GM13977 (cell line): ENCODE data around the gene STOML2.
A peak's percentile ranks its signal among the peaks of the same experiment; 100 is the strongest.
"Not testable (repeated sequence)": the region's sequence is repeated elsewhere in the genome, so short reads cannot be mapped to it uniquely, and the experiment has no call there.

Experiments
- DNase-seq: peaks from one replicate; pipeline ENCODE4 v3.0.0; 2012; ENCODE audit warnings: low spot score
- CTCF ChIP-seq: IDR thresholded peaks from 2 replicates; pipeline ENCODE4 v1.5.1; 2012; ENCODE audit warnings: mild to moderate bottlenecking, control low read depth; ENCODE audit not compliant: insufficient read depth; ENCODE audit errors: extremely low read depth, missing control alignments
- in situ Hi-C: fragments of 300-500 bp; cut with MboI; formaldehyde crosslinking; loops from one replicate; pipeline ENCODE4 v1.12.0; 2022; ENCODE audit warnings: low sequenced_read_pairs, low pct_unique_long_range_greater_than_20kb, mixed read lengths, inconsistent platforms; ENCODE audit not compliant: unreplicated experiment

Gene STOML2, protein sequence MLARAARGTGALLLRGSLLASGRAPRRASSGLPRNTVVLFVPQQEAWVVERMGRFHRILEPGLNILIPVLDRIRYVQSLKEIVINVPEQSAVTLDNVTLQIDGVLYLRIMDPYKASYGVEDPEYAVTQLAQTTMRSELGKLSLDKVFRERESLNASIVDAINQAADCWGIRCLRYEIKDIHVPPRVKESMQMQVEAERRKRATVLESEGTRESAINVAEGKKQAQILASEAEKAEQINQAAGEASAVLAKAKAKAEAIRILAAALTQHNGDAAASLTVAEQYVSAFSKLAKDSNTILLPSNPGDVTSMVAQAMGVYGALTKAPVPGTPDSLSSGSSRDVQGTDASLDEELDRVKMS

DNA sequence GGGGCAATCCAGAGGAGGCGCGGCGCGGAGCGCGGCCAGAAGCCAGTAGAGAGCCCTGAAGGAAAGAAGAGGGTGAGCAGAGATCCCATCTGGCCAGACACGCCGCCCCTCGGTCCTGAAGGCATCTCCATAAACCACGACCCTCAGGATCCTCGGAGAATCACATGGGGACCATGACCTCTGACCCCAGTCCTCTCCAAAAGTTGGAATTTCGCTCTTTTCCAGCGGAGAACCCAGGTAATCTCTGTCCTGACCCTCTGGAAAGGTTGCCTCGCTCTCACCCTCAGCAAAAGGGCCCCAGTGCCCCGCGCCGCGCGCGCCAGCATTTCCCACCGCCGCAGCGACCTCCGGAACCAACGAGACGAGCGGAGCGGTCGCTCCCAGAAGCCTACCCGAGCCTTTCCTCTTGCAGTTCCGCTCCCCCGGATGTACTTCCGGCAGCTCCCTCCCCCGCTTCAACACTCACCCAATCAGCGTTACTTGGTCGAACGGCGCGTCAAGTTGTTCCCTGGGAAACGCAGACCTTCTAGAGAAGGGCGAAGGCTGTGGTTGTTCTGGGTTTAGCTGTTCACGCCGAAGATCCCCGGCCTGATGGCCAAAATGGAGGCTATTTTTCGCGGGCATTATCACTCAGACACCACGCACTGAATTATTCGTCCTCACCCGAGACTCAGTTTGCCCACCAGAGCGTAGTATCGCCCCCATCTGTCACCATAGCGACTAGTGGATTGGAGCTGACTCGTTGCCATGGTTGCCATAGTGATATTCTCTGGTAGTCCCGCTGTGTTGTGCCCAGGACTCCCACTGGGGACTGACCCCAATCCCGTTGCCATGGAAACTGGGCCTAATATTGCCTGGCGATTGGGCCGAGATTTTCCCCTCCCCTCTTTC, at the start of gene STOML2:
TSS of gene STOML2 (minus strand) at position 363 of the 891 bp plus-strand sequence. CDS start at position 326, 37 bp downstream.
- TF ChIP-seq CTCF: no peak
- in situ Hi-C loops: no loop called here
- peak; percentile 96 for DNase-seq

- in situ Hi-C loops, DNase-seq: not testable (repeated sequence)
These were observed 45.1 kb upstream of the STOML2 start for GRCh38 chr9:35147941-35148563.

DNA sequence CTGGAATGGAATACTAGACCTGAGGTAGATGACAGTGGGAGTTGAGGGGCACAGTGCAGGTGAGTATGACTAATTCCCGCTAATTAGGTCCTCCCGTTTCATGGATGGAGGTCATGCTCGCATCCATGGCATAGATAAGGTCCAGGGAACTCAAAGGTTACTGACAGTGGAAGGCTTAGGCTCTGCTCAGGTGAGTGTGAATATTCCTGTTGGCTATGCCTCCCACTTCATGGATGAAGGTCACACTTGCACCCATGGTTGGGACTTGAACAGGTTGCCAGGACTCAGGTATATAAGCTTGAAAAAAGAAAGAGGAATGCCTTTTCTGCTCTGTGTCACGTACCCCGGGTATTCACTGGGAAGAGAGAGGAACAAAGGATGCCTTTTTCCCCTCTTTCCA, 39.1 kb upstream of the STOML2 start:
- no peak for DNase-seq
- TF ChIP-seq CTCF: no peak
- in situ Hi-C loops: no loop called here

DNA sequence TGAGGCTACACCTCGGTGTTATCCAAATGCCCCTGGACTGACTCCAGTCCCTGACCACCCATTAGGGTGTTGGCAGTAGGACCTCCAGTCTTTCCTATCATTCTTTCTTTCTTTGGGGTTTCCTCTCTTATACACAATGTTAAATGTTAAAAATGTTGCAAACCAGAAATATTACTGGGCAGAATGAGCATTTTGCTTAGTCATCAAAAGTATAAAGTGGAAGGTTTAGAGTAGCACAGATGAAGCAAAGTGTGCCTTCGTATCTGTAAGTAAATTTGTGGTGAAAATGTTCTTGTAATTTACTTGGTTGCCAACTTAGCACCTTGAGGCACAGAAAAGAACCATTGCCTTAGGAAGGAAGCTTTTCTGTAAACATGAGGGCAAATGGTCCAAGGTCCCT, 37.2 kb upstream of the STOML2 start:
- in situ Hi-C loops: no loop called here
- no peak for TF ChIP-seq CTCF
- no peak for DNase-seq

GRCh38 chr9:35136866-35137265, 33.9 kb upstream of the STOML2 start:
- no peak for DNase-seq
- TF ChIP-seq CTCF: no peak
- in situ Hi-C loops: no loop called here

- in situ Hi-C loops: no loop called here
- TF ChIP-seq CTCF: no peak
- DNase-seq: no peak
These were observed 33.1 kb upstream of the STOML2 start for GRCh38 chr9:35135988-35136387.
